HCT116 (cell line): Measurements from ENCODE around the gene ST8SIA3.

Experiments
- CEBPB ChIP-seq: IDR thresholded peaks from 2 replicates; pipeline ENCODE4 v1.6.1; 2012; ENCODE audit warnings: low read depth
- CTCF ChIP-seq, 3 experiments: fragments of 200-600 bp in 1 of 3; sonication (generic) in 1 of 3; IDR thresholded peaks in 2 of 3; conservative IDR thresholded peaks in 1 of 3; 2 replicates each; pipeline ENCODE4 v1.5.1; 2012 to 2017; ENCODE audit warnings: low read depth in 2 of 3, low read length in 2 of 3, antibody characterized with exemption in 1 of 3, borderline replicate concordance in 1 of 3, control low read depth in 1 of 3, mild to moderate bottlenecking in 1 of 3, mixed read lengths in 1 of 3, mixed run types in 1 of 3, moderate library complexity in 1 of 3; ENCODE audit not compliant: insufficient read depth in 1 of 3
- ELF1 ChIP-seq: IDR thresholded peaks from 2 replicates; pipeline ENCODE4 v1.6.1; 2012; ENCODE audit warnings: low read depth, borderline replicate concordance
- EZH2 ChIP-seq: fragments of 200-600 bp; sonication (generic); IDR thresholded peaks from 2 replicates; pipeline ENCODE4 v1.6.1; 2017; ENCODE audit warnings: antibody characterized with exemption, mixed run types
- EZH2phosphoT487 ChIP-seq: fragments of 200-600 bp; IDR thresholded peaks from 2 replicates; pipeline ENCODE4 v1.6.1; 2018; ENCODE audit warnings: antibody characterized with exemption, borderline replicate concordance
- POLR2A ChIP-seq: IDR thresholded peaks from 2 replicates; pipeline ENCODE4 v1.7.0; 2011; ENCODE audit warnings: borderline replicate concordance; ENCODE audit not compliant: insufficient read depth, insufficient read length; ENCODE audit errors: extremely low read depth
- POLR2AphosphoS5 ChIP-seq: IDR thresholded peaks from 2 replicates; pipeline ENCODE4 v1.6.1; 2011; ENCODE audit warnings: mild to moderate bottlenecking, low read depth, low read length, moderate library complexity
- SIN3A ChIP-seq: IDR thresholded peaks from 2 replicates; pipeline ENCODE4 v1.6.1; 2012; ENCODE audit warnings: low read depth
- ZNF274 ChIP-seq: fragments of 200-500 bp; sonication (Bioruptor generic); IDR thresholded peaks from 2 replicates; pipeline ENCODE4 v1.6.1; 2014; ENCODE audit warnings: mild to moderate bottlenecking, low read depth, low read length, inconsistent platforms

DNA sequence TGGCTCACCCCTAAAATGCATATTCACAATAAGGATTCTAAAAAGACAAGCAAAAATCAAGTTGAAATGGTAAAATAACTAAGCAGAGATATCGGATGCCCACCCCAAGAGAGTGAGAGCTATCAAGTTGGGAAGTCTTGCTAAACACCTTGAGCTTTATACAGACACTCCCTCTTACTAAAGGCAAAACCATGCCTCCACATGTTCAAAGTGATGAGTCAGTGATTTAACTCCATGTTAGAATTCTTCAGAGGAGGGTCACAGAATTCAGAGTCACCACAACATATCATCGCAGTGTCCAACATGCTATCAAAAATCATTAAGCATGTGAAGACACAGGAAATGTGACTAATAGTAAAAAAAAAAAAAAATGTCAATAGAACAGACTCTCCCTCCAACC, 20.6 kb upstream of the ST8SIA3 start:
- TF ChIP-seq CTCF (IDR thresholded peaks at IDR 0.05 in 2 of 3, conservative IDR thresholded peaks at IDR 0.05 in 1 of 3; ENCODE audit: borderline replicate concordance in 1 of 3, insufficient read depth in 1 of 3, low read depth in 2 of 3, low read length in 2 of 3) = no peak
- no peak for TF ChIP-seq EZH2
- no peak for TF ChIP-seq SIN3A
- no peak for TF ChIP-seq EZH2phosphoT487
- no peak for TF ChIP-seq POLR2AphosphoS5
- TF ChIP-seq CEBPB = no peak
- TF ChIP-seq POLR2A = no peak
- TF ChIP-seq ELF1 = no peak
- no peak for TF ChIP-seq ZNF274
